Measurements from ENCODE around the gene LEMD1. TPM values are rescaled to one million over a fixed set of nuclear protein-coding genes. Genes with fewer than 3 reads are reported as not detected.
A peak's percentile ranks its signal among the peaks of the same experiment; 100 is the strongest.

The LEMD1 gene
- total RNA-seq, 1 experiment from 2014 or later = 26.3 TPM

GRCh38 chr1:205441716-205442050 is 19.8 kb upstream of the LEMD1 start:
- DNase-seq (ENCODE audit: low spot score) = no peak
- TF ChIP-seq ZBTB21 (CRISPR knock-in tag; IDR thresholded peaks at IDR 0.05; ENCODE audit: borderline replicate concordance) (0 out of 2 replicates have a peak, but pooled peaks have one; percentile 30), KAT7 (CRISPR knock-in tag; IDR thresholded peaks at IDR 0.05; ENCODE audit: borderline replicate concordance) (no peak)
- CTCF ChIA-PET = interaction anchor here (0.8 to 10.6 kb wide), 14 partner anchors 11 to 168 kb away, joined by 3 to 210 read pairs (median 8); partner anchors contain the start of gene BLACAT1
- H3K36me3 Mint-ChIP-seq = no peaks in the 10 kb centered on the region
- H3K27ac Mint-ChIP-seq = peak overlapping the region; percentile 51
- no peaks in the 10 kb centered on the region for H3K9me3 Mint-ChIP-seq
- peaks cover 17% of the 10 kb centered on the region for H3K27me3 Mint-ChIP-seq (ENCODE audit: low read depth)
- H3K4me1 Mint-ChIP-seq = peaks cover 94% of the 10 kb centered on the region
- POLR2A ChIA-PET = interaction anchor here (1.0 to 2.5 kb wide), 6 partner anchors 10 to 44 kb away, joined by 3 to 15 read pairs (median 8); partner anchors contain the start of gene BLACAT1
- peak overlapping the region; percentile 17 for H3K4me3 Mint-ChIP-seq
- ATAC-seq = no peak

GRCh38 chr1:205441318-205441633 is 19.4 kb upstream of the LEMD1 start:
- 0 out of 2 replicates have a peak, but pooled peaks have one; percentile 7 for TF ChIP-seq FOXK1 (CRISPR knock-in tag; IDR thresholded peaks at IDR 0.05)
- no peak for TF ChIP-seq IRF2 (CRISPR knock-in tag; IDR thresholded peaks at IDR 0.05; ENCODE audit: borderline replicate concordance, low read depth)
- TF ChIP-seq ETV6 (CRISPR knock-in tag; IDR thresholded peaks at IDR 0.05) = peak; percentile 39; the same call in 1 of the 2 replicates
- H3K36me3 Mint-ChIP-seq = no peaks in the 10 kb centered on the region
- H3K4me3 Mint-ChIP-seq = 0 out of 2 replicates have a peak overlapping the region, but pooled peaks have one; percentile 22
- H3K27me3 Mint-ChIP-seq (ENCODE audit: low read depth) = peaks cover 21% of the 10 kb centered on the region
- peaks cover 94% of the 10 kb centered on the region for H3K4me1 Mint-ChIP-seq
- ATAC-seq (no peak), DNase-seq (ENCODE audit: low spot score) (no peak)
- POLR2A ChIA-PET = interaction anchor here (1.2 to 2.5 kb wide), 5 partner anchors 10 to 45 kb away, joined by 3 to 15 read pairs (median 9); partner anchors contain the start of gene BLACAT1
- CTCF ChIA-PET = interaction anchor here (0.6 to 10.6 kb wide), 15 partner anchors 11 to 168 kb away, joined by 3 to 210 read pairs (median 5); partner anchors contain the start of gene BLACAT1
- H3K27ac Mint-ChIP-seq = peak overlapping the region; percentile 48; the same call in 1 of the 2 replicates
- H3K9me3 Mint-ChIP-seq = no peaks in the 10 kb centered on the region

GRCh38 chr1:205440476-205441317 is 18.8 kb upstream of the LEMD1 start:
- Mint-ChIP-seq H3K4me1 (peaks cover 91% of the 10 kb centered on the region), H3K27me3 (ENCODE audit: low read depth) (peaks cover 27% of the 10 kb centered on the region), H3K4me3 (no peak overlapping the region), H3K36me3 (no peaks in the 10 kb centered on the region), H3K27ac (no peak overlapping the region; the same call in 1 of the 2 replicates), H3K9me3 (no peaks in the 10 kb centered on the region)
- ChIA-PET CTCF (interaction anchor here (0.6 to 10.6 kb wide), 15 partner anchors 11 to 167 kb away, joined by 3 to 210 read pairs (median 5); partner anchors contain the start of gene BLACAT1), POLR2A (interaction anchor here (1.2 to 2.5 kb wide), 5 partner anchors 11 to 45 kb away, joined by 3 to 15 read pairs (median 9); partner anchors contain the start of gene BLACAT1)
- TF ChIP-seq OVOL2 (CRISPR knock-in tag; IDR thresholded peaks at IDR 0.05; ENCODE audit: borderline replicate concordance) (no peak), FOXK1 (CRISPR knock-in tag; IDR thresholded peaks at IDR 0.05) (0 out of 2 replicates have a peak, but pooled peaks have one; percentile 15), HMGA2 (CRISPR knock-in tag; IDR thresholded peaks at IDR 0.05) (no peak), TEAD1 (CRISPR knock-in tag; IDR thresholded peaks at IDR 0.05) (no peak)
- ATAC-seq (peak; percentile 16), DNase-seq (ENCODE audit: low spot score) (peak; percentile 53)

GRCh38 chr1:205440121-205440475 is 18.2 kb upstream of the LEMD1 start:
- ChIA-PET CTCF (interaction anchor here (1.0 to 10.6 kb wide), 9 partner anchors 10 to 167 kb away, joined by 5 to 210 read pairs (median 16); partner anchors contain the start of gene BLACAT1), POLR2A (interaction anchor here (2.5 kb wide), 1 partner anchor 11 kb away, joined by 15 read pairs; no protein-coding TSS in a partner anchor)
- no peaks in the 10 kb centered on the region for H3K36me3 Mint-ChIP-seq
- TF ChIP-seq ERG (CRISPR knock-in tag; IDR thresholded peaks at IDR 0.05) (no peak), FOXP1 (CRISPR knock-in tag; IDR thresholded peaks at IDR 0.05; ENCODE audit: borderline replicate concordance) (no peak), NFYB (CRISPR knock-in tag; conservative IDR thresholded peaks at IDR 0.05; ENCODE audit: low read depth) (no peak), ZNF138 (CRISPR knock-in tag; conservative IDR thresholded peaks at IDR 0.05) (no peak), NR2C2 (CRISPR knock-in tag; IDR thresholded peaks at IDR 0.05) (no peak), NR1H2 (CRISPR knock-in tag; IDR thresholded peaks at IDR 0.05) (no peak), ZBTB43 (CRISPR knock-in tag; IDR thresholded peaks at IDR 0.05) (no peak), ZMAT4 (CRISPR knock-in tag; IDR thresholded peaks at IDR 0.05) (no peak), CDX4 (CRISPR knock-in tag; IDR thresholded peaks at IDR 0.05; ENCODE audit: borderline replicate concordance) (no peak), OVOL2 (CRISPR knock-in tag; IDR thresholded peaks at IDR 0.05; ENCODE audit: borderline replicate concordance) (no peak)
- peaks cover 85% of the 10 kb centered on the region for H3K4me1 Mint-ChIP-seq
- ATAC-seq = no peak
- H3K27me3 Mint-ChIP-seq (ENCODE audit: low read depth) = peaks cover 33% of the 10 kb centered on the region
- no peaks in the 10 kb centered on the region for H3K9me3 Mint-ChIP-seq
- no peak overlapping the region for H3K27ac Mint-ChIP-seq
- no peak for DNase-seq (ENCODE audit: low spot score)
- H3K4me3 Mint-ChIP-seq = no peak overlapping the region
